DMS 273 treated with DMSO at 0.1 percent for 48 hours (cell line): ENCODE results near the gene CDK5.

ENCODE experiments used
- DNase-seq: peaks from one replicate; lab custom pipeline; 2025; lab: John Stamatoyannopoulos, UW

Gene CDK5

GRCh38 chr7:151057506-151057988 lies at the start of gene CDK5:
CDK5 (minus strand) TSS chr7:151057897; CDS start chr7:151057848, 49 bp downstream.
- DNase-seq, result no peak

GRCh38 chr7:151104411-151105235 lies 46.9 kb upstream of the CDK5 start:
- no peak for DNase-seq

GRCh38 chr7:151103973-151104372 lies 46.3 kb upstream of the CDK5 start:
- DNase-seq, result no peak

GRCh38 chr7:151102991-151103390 lies 45.3 kb upstream of the CDK5 start:
- no peak for DNase-seq

- DNase-seq, result no peak
Measured at GRCh38 chr7:151101621-151102396, 44.1 kb upstream of the CDK5 start.

GRCh38 chr7:151100921-151101320 lies 43.2 kb upstream of the CDK5 start:
- no peak for DNase-seq

- DNase-seq, result no peak
Measured at GRCh38 chr7:151099486-151100211, 42.0 kb upstream of the CDK5 start.

GRCh38 chr7:151095828-151096475 lies 38.3 kb upstream of the CDK5 start:
- DNase-seq, result no peak

- DNase-seq, result no peak
Measured at GRCh38 chr7:151095123-151095797, 37.6 kb upstream of the CDK5 start.

- DNase-seq, result no peak
Measured at GRCh38 chr7:151094675-151095074, 37.0 kb upstream of the CDK5 start.

- no peak for DNase-seq
Measured at GRCh38 chr7:151093748-151094147, 36.1 kb upstream of the CDK5 start.

- no peak for DNase-seq
Measured at GRCh38 chr7:151091988-151092387, 34.3 kb upstream of the CDK5 start.

- DNase-seq, result no peak
Measured at GRCh38 chr7:151091431-151091830, 33.7 kb upstream of the CDK5 start.

GRCh38 chr7:151091003-151091402 lies 33.3 kb upstream of the CDK5 start:
- DNase-seq, result no peak

- DNase-seq, result peak; percentile 80
Measured at GRCh38 chr7:151089893-151090730, 32.4 kb upstream of the CDK5 start.

GRCh38 chr7:151088856-151089699 lies 31.4 kb upstream of the CDK5 start:
- peak; percentile 95 for DNase-seq

- no peak for DNase-seq
Measured at GRCh38 chr7:151088019-151088855, 30.5 kb upstream of the CDK5 start.

- DNase-seq, result peak; percentile 88
Measured at GRCh38 chr7:151087245-151088018, 29.7 kb upstream of the CDK5 start.
